ENCODE data around the gene KAT14. TPM values are rescaled to one million over a fixed set of nuclear protein-coding genes. Genes with fewer than 3 reads are reported as not detected.
A peak's percentile ranks its signal among the peaks of the same experiment; 100 is the strongest.

Gene KAT14
- total and polyA plus RNA-seq, 2 donors from 2014 or later: 10.2 to 12.8 TPM

DNA sequence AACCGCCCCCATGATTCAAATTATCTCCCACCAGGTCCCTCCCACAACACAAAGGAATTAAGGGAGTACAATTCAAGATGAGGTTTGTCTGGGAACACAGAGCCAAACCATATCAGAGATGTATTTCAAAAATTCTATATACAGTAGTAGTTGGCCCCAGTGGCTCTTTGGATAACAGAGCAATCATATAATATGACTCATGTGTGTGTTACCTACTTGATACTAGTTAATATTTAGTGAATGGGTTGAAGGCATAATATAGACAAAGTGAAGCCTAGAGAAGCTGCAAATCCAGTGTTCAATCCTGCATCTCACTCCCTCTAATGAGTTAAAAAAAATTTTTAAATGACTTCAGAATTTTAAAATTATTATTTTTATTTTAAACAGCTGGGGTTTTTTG lies 43.2 kb downstream of the KAT14 start:
- Histone ChIP-seq H3K4me1 (ENCODE audit: control insufficient read depth in 2 of 3, insufficient read depth in 2 of 3, low read depth in 1 of 3, low read length in 3 of 3) (peaks cover 0 to under 1% (median 0%) of the 10 kb centered on the region in 3 donors), H3K9ac (ENCODE audit: low read length in 3 of 3) (no peak overlapping the region), H3K27me3 (ENCODE audit: control insufficient read depth, insufficient read depth, low read length) (no peaks in the 10 kb centered on the region), H3K36me3 (ENCODE audit: control insufficient read depth in 2 of 3, insufficient read depth in 3 of 3, low read length in 3 of 3) (peaks cover 5 to 24% (median 6%) of the 10 kb centered on the region in 3 donors), H3K9me3 (ENCODE audit: control insufficient read depth in 2 of 3, insufficient read depth in 1 of 3, low read length in 3 of 3) (peaks cover 0 to 5% (median 0%) of the 10 kb centered on the region in 3 donors), H3K27ac (ENCODE audit: low read depth in 2 of 2, low read length in 2 of 2) (no peak overlapping the region), H3K4me3 (ENCODE audit: low read length in 3 of 3) (no peak overlapping the region)
- intact Hi-C loops (cut with DNase I): no loop called here
- FAIRE-seq (no peak), DNase-seq (no peak)
- TF ChIP-seq, protein P1, sequence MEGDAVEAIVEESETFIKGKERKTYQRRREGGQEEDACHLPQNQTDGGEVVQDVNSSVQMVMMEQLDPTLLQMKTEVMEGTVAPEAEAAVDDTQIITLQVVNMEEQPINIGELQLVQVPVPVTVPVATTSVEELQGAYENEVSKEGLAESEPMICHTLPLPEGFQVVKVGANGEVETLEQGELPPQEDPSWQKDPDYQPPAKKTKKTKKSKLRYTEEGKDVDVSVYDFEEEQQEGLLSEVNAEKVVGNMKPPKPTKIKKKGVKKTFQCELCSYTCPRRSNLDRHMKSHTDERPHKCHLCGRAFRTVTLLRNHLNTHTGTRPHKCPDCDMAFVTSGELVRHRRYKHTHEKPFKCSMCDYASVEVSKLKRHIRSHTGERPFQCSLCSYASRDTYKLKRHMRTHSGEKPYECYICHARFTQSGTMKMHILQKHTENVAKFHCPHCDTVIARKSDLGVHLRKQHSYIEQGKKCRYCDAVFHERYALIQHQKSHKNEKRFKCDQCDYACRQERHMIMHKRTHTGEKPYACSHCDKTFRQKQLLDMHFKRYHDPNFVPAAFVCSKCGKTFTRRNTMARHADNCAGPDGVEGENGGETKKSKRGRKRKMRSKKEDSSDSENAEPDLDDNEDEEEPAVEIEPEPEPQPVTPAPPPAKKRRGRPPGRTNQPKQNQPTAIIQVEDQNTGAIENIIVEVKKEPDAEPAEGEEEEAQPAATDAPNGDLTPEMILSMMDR (IDR thresholded peaks at IDR 0.05; ENCODE audit: borderline replicate concordance, extremely low read depth, insufficient read depth): no peak

DNA sequence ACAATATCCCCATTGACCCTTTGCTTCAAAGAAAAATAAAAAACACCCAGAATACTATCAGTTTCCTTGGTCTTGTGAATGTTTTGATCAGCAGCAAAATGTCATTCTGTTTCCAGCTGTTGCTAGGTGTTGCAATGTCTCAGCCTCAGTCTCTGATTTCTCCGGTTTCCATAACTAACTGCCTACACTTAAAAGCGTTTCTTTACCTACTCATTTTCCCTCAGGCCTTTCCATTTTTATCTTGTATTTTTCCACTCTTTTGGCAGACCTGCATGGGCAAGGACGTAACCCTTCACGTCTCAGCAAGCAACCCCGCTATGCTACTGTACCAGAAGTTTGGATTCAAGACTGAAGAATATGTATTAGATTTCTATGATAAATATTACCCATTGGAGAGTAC lies 49.4 kb downstream of the KAT14 start:
- Histone ChIP-seq H3K4me1 (ENCODE audit: control insufficient read depth in 2 of 3, insufficient read depth in 2 of 3, low read depth in 1 of 3, low read length in 3 of 3) (peaks cover 0 to 4% (median 0%) of the 10 kb centered on the region in 3 donors), H3K9ac (ENCODE audit: low read length in 3 of 3) (no peak overlapping the region), H3K27me3 (ENCODE audit: control insufficient read depth, insufficient read depth, low read length) (no peaks in the 10 kb centered on the region), H3K9me3 (ENCODE audit: control insufficient read depth in 2 of 3, insufficient read depth in 1 of 3, low read length in 3 of 3) (no peaks in the 10 kb centered on the region), H3K4me3 (ENCODE audit: low read length in 3 of 3) (no peak overlapping the region), H3K36me3 (ENCODE audit: control insufficient read depth in 2 of 3, insufficient read depth in 3 of 3, low read length in 3 of 3) (peaks cover 7 to 37% (median 11%) of the 10 kb centered on the region in 3 donors), H3K27ac (ENCODE audit: low read depth in 2 of 2, low read length in 2 of 2) (no peak overlapping the region)
- TF ChIP-seq, protein P1 (IDR thresholded peaks at IDR 0.05; ENCODE audit: borderline replicate concordance, extremely low read depth, insufficient read depth): no peak
- FAIRE-seq: no peak
- intact Hi-C loops (cut with DNase I): no loop called here
- DNase-seq: peak in 1 of 5 donors; percentile 30

- Histone ChIP-seq H3K9ac (ENCODE audit: low read length in 3 of 3) (no peak overlapping the region), H3K36me3 (ENCODE audit: control insufficient read depth in 2 of 3, insufficient read depth in 3 of 3, low read length in 3 of 3) (peaks cover 4 to 26% (median 11%) of the 10 kb centered on the region in 3 donors)
Observed at GRCh38 chr20:18188434-18188833, 50.8 kb downstream of the KAT14 start.

More at GRCh38 chr20:18188434-18188833, 50.8 kb downstream of the KAT14 start:
- Histone ChIP-seq H3K9me3 (ENCODE audit: control insufficient read depth in 2 of 3, insufficient read depth in 1 of 3, low read length in 3 of 3) (no peaks in the 10 kb centered on the region), H3K27ac (ENCODE audit: low read depth in 2 of 2, low read length in 2 of 2) (no peak overlapping the region), H3K27me3 (ENCODE audit: control insufficient read depth, insufficient read depth, low read length) (no peaks in the 10 kb centered on the region), H3K4me3 (ENCODE audit: low read length in 3 of 3) (no peak overlapping the region), H3K4me1 (ENCODE audit: control insufficient read depth in 2 of 3, insufficient read depth in 2 of 3, low read depth in 1 of 3, low read length in 3 of 3) (peaks cover 0 to 4% (median 0%) of the 10 kb centered on the region in 3 donors)
- no peak for FAIRE-seq
- intact Hi-C loops (cut with DNase I): no loop called here
- TF ChIP-seq, protein P1 (IDR thresholded peaks at IDR 0.05; ENCODE audit: borderline replicate concordance, extremely low read depth, insufficient read depth): no peak
- peak in 1 of 5 donors; percentile 31 for DNase-seq
